ENCODE measurements around the gene TAS2R3. TPM values are rescaled to one million over a fixed set of nuclear protein-coding genes. Genes with fewer than 3 reads are reported as not detected.

Gene TAS2R3
- total RNA-seq, 6 donors from 2014 or later = 0.91 to 4.3 (median 1.5) TPM; not detected in 1

Small RNA genes within 50 kb of the gene (small RNA-seq; reads per million reads assigned to genes)
- gene RNU1-82P = 0 reads per million in 4 donors

Other genes starting within 250 kb of the TAS2R3 start
- gene AGK, start 212.7 kb upstream of the TAS2R3 start, total RNA-seq = 10 to 100 TPM; 11.5 to 51.3 (median 22.3) TPM
- gene DENND11, start 61.9 kb upstream of the TAS2R3 start, total RNA-seq = 10 to 100 TPM; 17.5 to 36.0 (median 29.1) TPM
- under 1 TPM in 1 of 6 donors, not detected in 5; 0.78 TPM for gene WEE2, start 55.7 kb upstream of the TAS2R3 start, total RNA-seq
- gene SSBP1, start 25.7 kb upstream of the TAS2R3 start, total RNA-seq = 100 to 1,000 TPM in 1 of 6 donors, 10 to 100 TPM in 5; 30.2 to 114 (median 66.8) TPM
- gene TAS2R4, start 12.6 kb downstream of the TAS2R3 start, total RNA-seq = 1 to 10 TPM in 4 of 6 donors, under 1 TPM in 2; 0.33 to 3.1 (median 1.3) TPM
- gene TAS2R5, start 26.1 kb downstream of the TAS2R3 start, total RNA-seq = 1 to 10 TPM; 1.3 to 8.4 (median 1.9) TPM
- not detected for gene PRSS37, start 77.4 kb downstream of the TAS2R3 start, total RNA-seq
- not detected for gene OR9A4, start 152.3 kb downstream of the TAS2R3 start, total RNA-seq
- 10 to 100 TPM in 2 of 6 donors, 1 to 10 TPM in 3, not detected in 1; 2.4 to 11.6 (median 6.3) TPM for gene CLEC5A, start 182.9 kb downstream of the TAS2R3 start, total RNA-seq
- not detected for gene TAS2R38, start 209.7 kb downstream of the TAS2R3 start, total RNA-seq
- gene MGAM, start 231.8 kb downstream of the TAS2R3 start, total RNA-seq = 10 to 100 TPM in 2 of 6 donors, 1 to 10 TPM in 4; 3.5 to 17.3 (median 7.6) TPM